Gastrocnemius medialis (tissue), 4 donors: ENCODE data around the gene PTPRN2.

ENCODE experiments used
- CTCF ChIP-seq, 5 experiments: fragments of 450-650 bp in 3 of 5; fragments of 200-600 bp in 2 of 5; sonication (generic) in 2 of 5; IDR thresholded peaks in 4 of 5; conservative IDR thresholded peaks in 1 of 5; 1 replicate in 4 of 5; 2 replicates in 1 of 5; pipeline ENCODE4 v1.5.1; 2016 to 2019; ENCODE audit warnings: antibody characterized with exemption in 5 of 5, mild to moderate bottlenecking in 3 of 5, moderate library complexity in 3 of 5
- POLR2A ChIP-seq, 2 donors: fragments of 450-650 bp; IDR thresholded peaks; one replicate each; pipeline ENCODE4 v1.6.1; 2017; ENCODE audit warnings: antibody characterized with exemption in 2 of 2, mild to moderate bottlenecking in 2 of 2, moderate library complexity in 2 of 2

GRCh38 chr7:157606140-157606539 is 981.5 kb downstream of the PTPRN2 start:
- TF ChIP-seq CTCF (IDR thresholded peaks at IDR 0.05 in 4 of 5, conservative IDR thresholded peaks at IDR 0.05 in 1 of 5): no peak
- TF ChIP-seq POLR2A (IDR thresholded peaks at IDR 0.05): no peak
